OCI-LY7 (cell line): ENCODE measurements around the gene CEP72. TPM values are rescaled to one million over a fixed set of nuclear protein-coding genes. Genes with fewer than 3 reads are reported as not detected.
A peak's percentile ranks its signal among the peaks of the same experiment; 100 is the strongest.

Source experiments
- BruUV-seq: library from RNA; stranded (reverse); fragments of 400-500 nt; replicated peaks from 2 replicates; lab custom pipeline; 2021; lab: Mats Ljungman, UMichigan
- CTCF ChIA-PET: fragments of 300-600 bp; sonication (Branson Sonifier 250); formaldehyde crosslinking; loops from one replicate; lab custom pipeline; 2022; ENCODE audit warnings: antibody characterized with exemption; ENCODE audit not compliant: unreplicated experiment; lab: Charles Lee
- POLR2A ChIA-PET: fragments of 300-600 bp; sonication (Branson Sonifier 250); formaldehyde crosslinking; loops from one replicate; lab custom pipeline; 2022; ENCODE audit warnings: antibody characterized with exemption; lab: Charles Lee
- DNase-seq: peaks from one replicate; pipeline ENCODE4 v3.0.0-alpha.2; 2015; ENCODE audit warnings: low spot score
- H2AFZ ChIP-seq: fragments of 200-600 bp; sonication (generic), shearing (Covaris generic); 2 replicates; pipeline ENCODE4 v1.6.1; 2014; ENCODE audit warnings: mild to moderate bottlenecking, antibody characterized with exemption, low read length, moderate library complexity
- H3K27ac ChIP-seq: fragments of 200-600 bp; sonication (generic); 2 replicates; pipeline ENCODE4 v1.5.1; 2014; ENCODE audit warnings: mixed run types, low read depth, mild to moderate bottlenecking, moderate library complexity, low read length, inconsistent platforms; ENCODE audit not compliant: poor library complexity, severe bottlenecking
- H3K36me3 ChIP-seq: fragments of 200-600 bp; sonication (generic); 2 replicates; pipeline ENCODE4 v1.6.1; 2014; ENCODE audit warnings: mild to moderate bottlenecking, antibody characterized with exemption, low read length, moderate library complexity, mixed read lengths; ENCODE audit not compliant: insufficient read depth
- H3K4me1 ChIP-seq: fragments of 200-600 bp; sonication (generic); 2 replicates; pipeline ENCODE4 v1.5.1; 2014; ENCODE audit warnings: mild to moderate bottlenecking, low read length; ENCODE audit not compliant: insufficient read depth, poor library complexity, severe bottlenecking
- H3K4me2 ChIP-seq: fragments of 200-600 bp; sonication (generic); 2 replicates; pipeline ENCODE4 v1.6.1; 2014; ENCODE audit warnings: mild to moderate bottlenecking, low read length
- H3K4me3 ChIP-seq: fragments of 200-600 bp; sonication (generic); 2 replicates; pipeline ENCODE4 v1.5.1; 2014; ENCODE audit warnings: mild to moderate bottlenecking, low read depth, low read length; ENCODE audit not compliant: poor library complexity, severe bottlenecking
- H3K79me2 ChIP-seq: fragments of 200-600 bp; sonication (generic); 2 replicates; pipeline ENCODE4 v1.6.1; 2016; ENCODE audit warnings: low read depth, mild to moderate bottlenecking, low read length, moderate library complexity, mixed read lengths; ENCODE audit not compliant: insufficient read depth
- H3K9me2 ChIP-seq: fragments of 200-600 bp; sonication (generic); 2 replicates; pipeline ENCODE4 v1.6.1; 2016; ENCODE audit warnings: mild to moderate bottlenecking, low read length, mixed read lengths; ENCODE audit not compliant: insufficient read depth
- H3K9me3 ChIP-seq: fragments of 200-600 bp; sonication (generic); 2 replicates; pipeline ENCODE4 v1.6.1; 2014; ENCODE audit warnings: mild to moderate bottlenecking, mixed run types, low read length, mixed read lengths
- H4K20me1 ChIP-seq: fragments of 200-600 bp; sonication (generic); 2 replicates; pipeline ENCODE4 v1.6.1; 2014; ENCODE audit warnings: mild to moderate bottlenecking, antibody characterized with exemption, low read length, moderate library complexity, mixed read lengths; ENCODE audit not compliant: insufficient read depth
- CTCF ChIP-seq: fragments of 200-600 bp; sonication (generic); conservative IDR thresholded peaks from 2 replicates; pipeline ENCODE4 v1.5.1; 2014; ENCODE audit warnings: mild to moderate bottlenecking, antibody characterized with exemption, low read length, moderate library complexity, mixed read lengths
- EZH2phosphoT487 ChIP-seq: fragments of 200-600 bp; sonication (generic); IDR thresholded peaks from 2 replicates; pipeline ENCODE4 v1.6.1; 2018; ENCODE audit warnings: low read depth, borderline replicate concordance, mild to moderate bottlenecking, mixed run types, antibody characterized with exemption, low read length, moderate library complexity, mixed read lengths
- intact Hi-C: fragments of 100-400 bp; cut with micrococcal nuclease; formaldehyde crosslinking; loops from one replicate; pipeline ENCODE4 v1.10.0; 2022; ENCODE audit not compliant: unreplicated experiment
- total RNA-seq, 2 experiments: library from RNA; depleted of rRNA in 1 of 2; stranded (reverse); fragments of >200 nt in 1 of 2; shearing (Covaris generic) in 1 of 2; gene quantifications; 2 replicates each; pipeline ENCODE4 v1.2.3, GENCODE V29; 2014 to 2022

The CEP72 gene
- total RNA-seq, 2 experiments from 2014 or later, result 26.9 to 42.7 TPM

- no peaks in the 10 kb centered on the region for H3K9me3 ChIP-seq
- no peaks in the 10 kb centered on the region for H3K9me2 ChIP-seq
- H3K27ac ChIP-seq, result no peak overlapping the region
- ChIA-PET CTCF (no interaction called here), POLR2A (interaction anchor here (0.5 kb wide), 1 partner anchor 792 kb away, joined by 4 read pairs; no protein-coding TSS in a partner anchor)
- H3K36me3 ChIP-seq, result peaks cover 9% of the 10 kb centered on the region; the same call in 1 of the 2 replicates
- no peak for TF ChIP-seq EZH2phosphoT487
- no peak for TF ChIP-seq CTCF
- BruUV-seq, result no TSS peak
- H4K20me1 ChIP-seq, result no peaks in the 10 kb centered on the region
- H2AFZ ChIP-seq, result no peak overlapping the region
- no peak for DNase-seq
- H3K79me2 ChIP-seq, result no peaks in the 10 kb centered on the region
- H3K4me1 ChIP-seq, result no peaks in the 10 kb centered on the region
- no peak overlapping the region for H3K4me3 ChIP-seq
- intact Hi-C loops, result loop anchor here (5.0 kb wide), 1 partner anchor 232 kb away; no protein-coding TSS in a partner anchor
- H3K4me2 ChIP-seq, result no peak overlapping the region
Observed at GRCh38 chr5:670396-671270, 58.5 kb downstream of the CEP72 start.

- Histone ChIP-seq H3K4me3 (no peak overlapping the region), H3K4me2 (no peak overlapping the region), H2AFZ (no peak overlapping the region), H3K27ac (no peak overlapping the region), H3K9me3 (no peaks in the 10 kb centered on the region), H4K20me1 (no peaks in the 10 kb centered on the region), H3K4me1 (no peaks in the 10 kb centered on the region), H3K36me3 (peaks cover 3% of the 10 kb centered on the region; the same call in 1 of the 2 replicates), H3K79me2 (no peaks in the 10 kb centered on the region), H3K9me2 (no peaks in the 10 kb centered on the region)
- CTCF ChIA-PET, result no interaction called here
- intact Hi-C loops, result loop anchor here (5.0 kb wide), 1 partner anchor 231 kb away; no protein-coding TSS in a partner anchor
- TF ChIP-seq EZH2phosphoT487 (no peak), CTCF (peak; percentile 70)
- POLR2A ChIA-PET, result interaction anchor here (0.5 kb wide), 1 partner anchor 791 kb away, joined by 4 read pairs; no protein-coding TSS in a partner anchor
- BruUV-seq, result no TSS peak
- DNase-seq, result peak; percentile 49
Observed at GRCh38 chr5:671459-672328, 59.6 kb downstream of the CEP72 start.
